Osteoblast (primary cell): ENCODE data around the gene WDR91. TPM values are rescaled to one million over a fixed set of nuclear protein-coding genes. Genes with fewer than 3 reads are reported as not detected.

Source experiments
- DNase-seq: peaks from one replicate; pipeline ENCODE4 v3.0.0; 2011; ENCODE audit warnings: low spot score, mixed read lengths; ENCODE audit not compliant: insufficient read length; ENCODE audit errors: missing footprints
- H2AFZ ChIP-seq: 2 replicates; pipeline ENCODE4 v1.6.0; 2011; ENCODE audit warnings: mild to moderate bottlenecking, low read length
- H3K27ac ChIP-seq: 2 replicates; pipeline ENCODE4 v1.5.1; 2011; ENCODE audit warnings: mild to moderate bottlenecking, low read depth, low read length, moderate library complexity
- H3K27me3 ChIP-seq: 2 replicates; pipeline ENCODE4 v1.6.0; 2012; ENCODE audit warnings: mild to moderate bottlenecking, control low read depth, inconsistent platforms, low read length, moderate library complexity; ENCODE audit not compliant: insufficient read depth
- H3K36me3 ChIP-seq: 2 replicates; pipeline ENCODE4 v1.5.1; 2011; ENCODE audit warnings: mild to moderate bottlenecking, low read length, control low read depth, moderate library complexity; ENCODE audit not compliant: insufficient read depth
- H3K4me1 ChIP-seq: 2 replicates; pipeline ENCODE4 v1.5.1; 2011; ENCODE audit warnings: mild to moderate bottlenecking, low read length, control low read depth, moderate library complexity; ENCODE audit not compliant: insufficient read depth
- H3K4me2 ChIP-seq: 2 replicates; pipeline ENCODE4 v1.6.0; 2011; ENCODE audit warnings: mild to moderate bottlenecking, low read length; ENCODE audit not compliant: insufficient read depth
- H3K4me3 ChIP-seq: fragments of 200-600 bp; sonication (generic); 3 replicates; pipeline ENCODE4 v1.5.1; 2012; ENCODE audit warnings: mild to moderate bottlenecking, low read length, inconsistent platforms; ENCODE audit not compliant: insufficient read depth
- H3K79me2 ChIP-seq: 2 replicates; pipeline ENCODE4 v1.6.0; 2012; ENCODE audit warnings: mild to moderate bottlenecking, low read length, control low read depth, inconsistent platforms; ENCODE audit not compliant: insufficient read depth
- H3K9me3 ChIP-seq: 2 replicates; pipeline ENCODE4 v1.5.1; 2011; ENCODE audit warnings: low read depth, low read length, control low read depth
- H4K20me1 ChIP-seq: 2 replicates; pipeline ENCODE4 v1.6.0; 2012; ENCODE audit warnings: mild to moderate bottlenecking, low read length, control low read depth; ENCODE audit not compliant: insufficient read depth
- CTCF ChIP-seq: IDR thresholded peaks from 2 replicates; pipeline ENCODE4 v1.5.1; 2011; ENCODE audit warnings: mild to moderate bottlenecking, low read depth, low read length, moderate library complexity; ENCODE audit errors: extremely low read depth
- total RNA-seq: library from RNA; depleted of rRNA; stranded (reverse); fragments of >200 nt; gene quantifications from 2 replicates; pipeline ENCODE4 v1.2.3, GENCODE V29; 2012

The WDR91 gene
- total RNA-seq, 1 donor: 8.7 TPM

DNA sequence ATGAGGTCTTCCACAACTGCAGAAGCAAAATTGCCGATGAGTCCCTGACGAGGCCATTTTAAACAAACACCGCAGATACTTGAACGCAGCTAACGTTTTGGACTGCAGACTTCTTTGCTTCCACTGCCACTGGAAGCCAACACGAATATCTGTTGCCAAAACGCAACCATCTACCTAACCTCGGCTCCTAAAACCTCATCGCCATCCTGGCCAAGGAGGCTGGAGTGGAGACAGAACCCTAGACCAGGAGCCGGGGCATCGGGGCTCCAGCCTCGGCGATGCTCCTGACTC is 493 bp downstream of the WDR91 start:
- TF ChIP-seq CTCF: no peak
- peak overlapping the region; percentile 76 for H3K27ac ChIP-seq
- peak overlapping the region; percentile 85 for H3K4me3 ChIP-seq
- peaks cover 6% of the 10 kb centered on the region for H3K79me2 ChIP-seq
- no peaks in the 10 kb centered on the region for H3K27me3 ChIP-seq
- no peaks in the 10 kb centered on the region for H3K9me3 ChIP-seq
- H3K36me3 ChIP-seq: no peaks in the 10 kb centered on the region
- DNase-seq: no peak
- peak overlapping the region; percentile 93 for H2AFZ ChIP-seq
- H3K4me1 ChIP-seq: peaks cover 10% of the 10 kb centered on the region
- H4K20me1 ChIP-seq: peaks cover 4% of the 10 kb centered on the region
- H3K4me2 ChIP-seq: peak overlapping the region; percentile 96

GRCh38 chr7:135209225-135209834 is 2.0 kb downstream of the WDR91 start:
- Histone ChIP-seq H3K4me3 (no peak overlapping the region), H3K9me3 (no peaks in the 10 kb centered on the region), H3K36me3 (peaks cover 3% of the 10 kb centered on the region), H2AFZ (no peak overlapping the region), H3K27me3 (no peaks in the 10 kb centered on the region), H3K79me2 (peaks cover 6% of the 10 kb centered on the region), H3K4me2 (no peak overlapping the region), H4K20me1 (peaks cover 4% of the 10 kb centered on the region), H3K4me1 (peaks cover 19% of the 10 kb centered on the region), H3K27ac (no peak overlapping the region)
- TF ChIP-seq CTCF: no peak
- no peak for DNase-seq

- no peaks in the 10 kb centered on the region for H3K9me3 ChIP-seq
- no peak overlapping the region for H3K4me3 ChIP-seq
- H3K27me3 ChIP-seq: no peaks in the 10 kb centered on the region
- H3K4me2 ChIP-seq: no peak overlapping the region
- no peak for TF ChIP-seq CTCF
- peaks cover 25% of the 10 kb centered on the region for H3K4me1 ChIP-seq
- peaks cover 4% of the 10 kb centered on the region for H4K20me1 ChIP-seq
- H2AFZ ChIP-seq: no peak overlapping the region
- H3K27ac ChIP-seq: no peak overlapping the region
- peaks cover 3% of the 10 kb centered on the region for H3K36me3 ChIP-seq
- H3K79me2 ChIP-seq: peaks cover 6% of the 10 kb centered on the region
- DNase-seq: no peak
Observed at GRCh38 chr7:135208102-135208793, 3.1 kb downstream of the WDR91 start.

GRCh38 chr7:135207406-135208101 is 3.8 kb downstream of the WDR91 start:
- Histone ChIP-seq H3K4me1 (peaks cover 25% of the 10 kb centered on the region), H3K4me3 (no peak overlapping the region), H3K9me3 (no peaks in the 10 kb centered on the region), H3K4me2 (no peak overlapping the region), H4K20me1 (peaks cover 4% of the 10 kb centered on the region), H3K27me3 (no peaks in the 10 kb centered on the region), H3K27ac (no peak overlapping the region), H2AFZ (no peak overlapping the region), H3K36me3 (peaks cover 6% of the 10 kb centered on the region), H3K79me2 (peaks cover 6% of the 10 kb centered on the region)
- TF ChIP-seq CTCF: no peak
- DNase-seq: no peak
